NCI-H2107 treated with DMSO at 0.1 percent for 48 hours (cell line): ENCODE data around the gene TK2.
"Not testable (repeated sequence)": the region's sequence is repeated elsewhere in the genome, so short reads cannot be mapped to it uniquely, and the experiment has no call there.

Experiments
- DNase-seq: peaks from one replicate; lab custom pipeline; 2025; ENCODE audit not compliant: unreplicated experiment; lab: John Stamatoyannopoulos, UW

TK2 gene

DNA sequence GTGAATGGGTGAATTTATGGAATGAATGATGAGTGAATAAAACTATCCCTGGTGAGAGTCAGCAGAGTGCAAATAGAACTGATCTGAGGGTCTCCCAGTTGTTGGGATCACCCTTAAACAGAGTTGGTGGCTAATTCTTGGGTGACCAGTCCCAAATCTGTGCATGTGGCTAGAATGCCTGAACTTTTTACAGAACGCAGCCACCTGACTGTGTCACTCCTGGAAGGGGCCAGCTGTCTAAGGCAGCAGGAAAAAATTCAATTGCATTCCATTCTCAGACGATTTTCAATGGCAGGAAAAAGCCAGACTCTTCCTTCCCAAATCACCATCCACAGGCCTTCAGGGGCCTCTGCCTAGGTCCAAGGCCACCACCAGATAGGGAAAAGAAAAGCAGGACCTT lies 79.4 kb downstream of the TK2 start:
- DNase-seq = no peak

DNA sequence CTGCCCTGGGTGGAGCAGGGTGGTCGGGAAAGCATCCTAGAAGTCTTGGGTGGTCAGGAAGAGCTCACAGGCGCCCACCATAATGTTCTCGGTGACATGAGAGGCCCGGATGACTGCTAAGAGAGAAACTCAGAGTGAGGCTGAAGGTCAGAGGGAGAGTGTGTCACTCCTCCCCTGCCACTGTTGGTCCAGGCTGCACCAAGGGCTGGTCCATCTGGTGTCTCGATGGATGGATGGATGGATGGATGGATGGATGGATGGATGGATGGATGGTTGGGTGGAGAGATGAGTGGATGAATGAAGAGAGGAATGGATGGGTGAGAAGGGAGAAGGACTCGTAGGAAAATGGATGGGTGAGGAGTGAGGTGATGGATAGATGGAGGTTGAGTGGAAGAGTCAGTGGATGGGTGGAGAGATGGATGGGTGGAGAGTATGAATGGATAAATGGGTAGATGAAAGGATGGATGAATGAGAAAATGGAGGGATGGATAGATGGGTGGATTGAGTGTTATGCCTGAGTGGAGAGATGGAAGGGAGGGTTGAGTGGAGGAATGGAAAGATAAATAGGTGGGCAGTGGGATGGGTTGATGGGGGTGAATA lies 79.9 kb downstream of the TK2 start:
- DNase-seq = no peak

GRCh38 chr16:66469291-66469946 lies 80.5 kb downstream of the TK2 start:
- DNase-seq = no peak

- DNase-seq = no peak
Measured at GRCh38 chr16:66468321-66468965, 81.5 kb downstream of the TK2 start.

GRCh38 chr16:66467611-66468010 lies 82.3 kb downstream of the TK2 start:
- DNase-seq = no peak

DNA sequence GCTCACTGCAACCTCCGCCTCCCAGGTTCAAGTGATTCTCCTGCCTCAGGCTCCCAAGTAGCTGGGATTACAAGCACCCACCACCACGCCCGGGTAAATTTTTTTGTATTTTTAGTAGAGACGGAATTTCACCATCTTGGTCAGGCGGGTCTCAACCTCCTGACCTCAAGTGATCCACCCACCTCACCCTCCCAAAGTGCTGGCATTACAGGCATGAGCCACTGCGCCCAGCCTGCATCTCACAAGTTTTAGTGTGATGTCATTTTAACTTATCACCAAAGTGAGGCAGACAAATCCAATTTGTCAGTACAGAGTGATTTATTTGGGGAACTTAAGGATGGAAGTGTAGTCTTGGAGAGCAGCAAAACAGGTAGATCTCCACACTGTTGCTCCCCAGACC lies 83.3 kb downstream of the TK2 start:
- not testable (repeated sequence) for DNase-seq

DNA sequence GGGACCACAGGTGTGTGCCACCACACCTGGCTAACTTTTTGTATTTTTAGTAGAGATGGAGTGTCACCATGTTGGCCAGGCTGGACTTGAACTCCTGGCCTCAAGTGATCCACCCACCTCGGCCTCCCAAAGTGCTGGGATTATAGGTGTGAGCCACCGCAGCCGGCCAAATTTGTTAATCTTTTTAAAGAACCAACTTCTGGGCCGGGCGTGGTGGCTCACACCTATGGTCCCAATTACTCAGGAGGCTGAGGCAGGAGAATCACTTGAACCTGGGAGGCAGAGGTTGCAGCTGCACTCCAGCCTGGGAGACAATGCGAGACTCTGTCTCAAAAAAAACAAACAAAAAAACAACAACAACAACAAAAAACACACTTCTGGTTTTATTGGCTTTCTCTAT lies 84.0 kb downstream of the TK2 start:
- DNase-seq = not testable (repeated sequence)

- DNase-seq = no peak
Measured at GRCh38 chr16:66462912-66463311, 87.0 kb downstream of the TK2 start.

DNA sequence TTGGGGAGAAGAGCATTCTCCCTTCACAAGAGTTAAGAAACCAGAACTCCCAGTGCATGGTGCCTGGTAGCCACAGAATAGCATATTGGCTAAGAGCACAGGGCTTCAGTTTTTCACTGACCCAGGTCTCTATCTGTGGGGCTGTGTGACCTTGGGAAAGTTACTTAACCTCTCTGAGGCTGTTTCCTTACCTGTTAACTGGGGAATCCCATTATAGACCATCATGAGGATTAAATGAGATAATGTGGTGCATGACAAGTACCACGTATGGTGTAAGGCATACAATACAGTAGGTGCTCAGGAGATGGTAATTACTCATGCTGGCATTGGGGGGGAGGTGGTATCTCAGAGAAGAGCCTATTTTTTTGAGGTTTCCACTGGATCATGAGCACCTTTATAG lies 89.2 kb downstream of the TK2 start:
- DNase-seq = no peak

GRCh38 chr16:66459878-66460277 lies 90.0 kb downstream of the TK2 start:
- no peak for DNase-seq

DNA sequence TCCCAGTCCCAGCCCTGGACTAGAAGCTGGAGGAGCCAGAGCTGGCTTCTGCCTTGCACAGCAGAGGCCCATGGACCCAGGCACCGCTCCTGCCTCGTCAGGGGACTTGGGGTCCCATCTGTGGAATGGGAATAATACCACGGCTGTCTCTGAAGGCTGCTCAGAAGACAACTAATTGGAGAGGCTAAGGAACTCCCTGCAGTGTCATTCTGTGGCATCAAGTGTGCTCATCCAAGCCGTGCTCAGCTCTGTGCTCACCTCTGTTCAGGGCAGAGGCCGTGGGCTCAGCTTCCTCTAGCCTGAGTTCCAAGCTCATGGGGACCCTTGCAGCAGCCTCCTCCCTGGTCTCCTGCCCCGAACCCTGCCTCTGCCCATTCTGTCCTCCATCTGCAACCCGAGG lies 91.1 kb downstream of the TK2 start:
- no peak for DNase-seq

DNA sequence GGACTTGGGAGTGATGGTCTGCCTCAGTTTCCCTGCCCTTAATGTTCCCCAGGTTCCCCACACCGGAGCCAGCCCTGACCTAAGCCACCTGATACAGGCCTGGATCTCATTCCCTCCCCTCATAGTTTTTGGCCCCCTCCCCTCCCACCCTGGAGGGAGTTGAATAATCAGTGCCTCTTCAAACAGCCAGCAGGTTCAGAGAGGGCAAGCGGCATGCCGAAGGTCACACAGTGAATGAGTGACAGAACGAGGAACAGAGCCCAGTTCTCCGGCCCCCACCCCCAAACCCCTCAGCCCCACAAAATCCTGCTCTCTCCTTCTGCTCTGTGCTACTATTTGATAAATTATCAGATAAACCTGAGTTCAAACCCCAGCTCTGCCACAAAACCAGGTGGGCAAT lies 91.6 kb downstream of the TK2 start:
- DNase-seq = no peak
